Suprapubic skin (tissue), 4 donors: ENCODE measurements around the gene RAX.

Experiments
- EP300 ChIP-seq: sonication (generic); formaldehyde crosslinking; IDR thresholded peaks from one replicate; pipeline ENCODE4 v1.6.1; 2017; ENCODE audit warnings: antibody characterized with exemption
- POLR2A ChIP-seq, 2 donors: fragments of 450-650 bp; IDR thresholded peaks; one replicate each; pipeline ENCODE4 v1.6.1; 2017; ENCODE audit warnings: antibody characterized with exemption in 2 of 2, mild to moderate bottlenecking in 2 of 2, moderate library complexity in 2 of 2
- POLR2AphosphoS5 ChIP-seq, 3 donors: sonication (generic); formaldehyde crosslinking; IDR thresholded peaks; one replicate each; pipeline ENCODE4 v1.6.1; 2017; ENCODE audit warnings: antibody characterized with exemption in 3 of 3
- TF ChIP-seq, protein P1 (sequence below), 2 donors: fragments of 200-600 bp in 1 of 2; fragments of 450-650 bp in 1 of 2; sonication (generic) in 1 of 2; IDR thresholded peaks; one replicate each; pipeline ENCODE4 v1.5.1; 2016 to 2019; ENCODE audit warnings: antibody characterized with exemption in 2 of 2, mild to moderate bottlenecking in 1 of 2, moderate library complexity in 1 of 2

DNA sequence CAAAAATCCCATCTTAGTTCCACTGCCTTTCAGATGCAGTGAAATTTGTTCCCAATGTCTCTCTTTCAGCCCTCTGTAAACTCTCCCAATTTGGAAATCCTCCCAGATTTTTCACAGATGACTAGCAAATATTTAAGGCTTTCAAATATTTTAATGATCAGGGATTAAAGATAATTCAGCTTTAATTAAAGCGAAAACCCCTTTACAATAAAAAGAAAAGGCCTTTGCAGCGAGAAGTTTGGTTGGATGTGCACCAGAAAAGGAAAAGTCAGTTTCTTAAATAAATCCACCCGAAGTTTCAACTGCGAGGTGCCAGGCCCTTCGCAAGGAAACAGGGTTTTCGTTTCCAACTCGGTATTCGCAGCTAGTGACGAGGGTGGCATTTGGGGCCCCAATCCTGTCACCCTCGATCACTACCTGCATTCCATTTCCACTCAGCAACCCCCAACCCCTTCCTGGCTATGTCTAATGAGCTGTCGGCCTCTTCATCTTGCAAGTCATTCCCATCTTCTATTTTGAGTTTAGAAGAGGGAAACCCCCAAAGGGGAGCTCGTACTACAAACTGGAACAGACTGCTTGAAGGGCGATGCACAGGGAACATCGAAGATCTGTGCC lies 1.5 kb downstream of the RAX start:
- TF ChIP-seq POLR2A (IDR thresholded peaks at IDR 0.05), result no peak
- TF ChIP-seq POLR2AphosphoS5 (IDR thresholded peaks at IDR 0.05), result no peak
- no peak for TF ChIP-seq EP300
- TF ChIP-seq, protein P1, sequence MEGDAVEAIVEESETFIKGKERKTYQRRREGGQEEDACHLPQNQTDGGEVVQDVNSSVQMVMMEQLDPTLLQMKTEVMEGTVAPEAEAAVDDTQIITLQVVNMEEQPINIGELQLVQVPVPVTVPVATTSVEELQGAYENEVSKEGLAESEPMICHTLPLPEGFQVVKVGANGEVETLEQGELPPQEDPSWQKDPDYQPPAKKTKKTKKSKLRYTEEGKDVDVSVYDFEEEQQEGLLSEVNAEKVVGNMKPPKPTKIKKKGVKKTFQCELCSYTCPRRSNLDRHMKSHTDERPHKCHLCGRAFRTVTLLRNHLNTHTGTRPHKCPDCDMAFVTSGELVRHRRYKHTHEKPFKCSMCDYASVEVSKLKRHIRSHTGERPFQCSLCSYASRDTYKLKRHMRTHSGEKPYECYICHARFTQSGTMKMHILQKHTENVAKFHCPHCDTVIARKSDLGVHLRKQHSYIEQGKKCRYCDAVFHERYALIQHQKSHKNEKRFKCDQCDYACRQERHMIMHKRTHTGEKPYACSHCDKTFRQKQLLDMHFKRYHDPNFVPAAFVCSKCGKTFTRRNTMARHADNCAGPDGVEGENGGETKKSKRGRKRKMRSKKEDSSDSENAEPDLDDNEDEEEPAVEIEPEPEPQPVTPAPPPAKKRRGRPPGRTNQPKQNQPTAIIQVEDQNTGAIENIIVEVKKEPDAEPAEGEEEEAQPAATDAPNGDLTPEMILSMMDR (IDR thresholded peaks at IDR 0.05), result no peak
